ENCODE data around the gene FLRT2.

- TF ChIP-seq POLR2A (IDR thresholded peaks at IDR 0.05; ENCODE audit: low read depth, low read length) (no peak), POLR2AphosphoS5 (IDR thresholded peaks at IDR 0.05; ENCODE audit: low read depth, low read length) (no peak)
Measured at GRCh38 chr14:85607651-85608081, 77.7 kb downstream of the FLRT2 start.
